Astrocyte (in vitro differentiated cells and primary cell): ENCODE results near the gene NEURL4. TPM values are rescaled to one million over a fixed set of nuclear protein-coding genes. Genes with fewer than 3 reads are reported as not detected.

Experiments used
- DNase-seq: peaks from one replicate; pipeline ENCODE4 v3.0.0-alpha.2; 2010; ENCODE audit warnings: low read depth
- FAIRE-seq: peaks from 2 replicates; lab custom pipeline; 2011; peaks lifted over from hg19 to GRCh38; lab: Jason Lieb, UNC
- H2AFZ ChIP-seq: 2 replicates; pipeline ENCODE4 v1.6.0; 2012; ENCODE audit warnings: low read depth, low read length, inconsistent platforms
- H3K27ac ChIP-seq: 2 replicates; pipeline ENCODE4 v1.5.1; 2011; ENCODE audit warnings: low read depth, low read length, inconsistent platforms
- H3K27me3 ChIP-seq: 2 replicates; pipeline ENCODE4 v1.6.0; 2011; ENCODE audit warnings: low read length, inconsistent platforms; ENCODE audit not compliant: insufficient read depth
- H3K36me3 ChIP-seq: 2 replicates; pipeline ENCODE4 v1.5.1; 2011; ENCODE audit warnings: low read length, inconsistent platforms; ENCODE audit not compliant: insufficient read depth
- H3K4me1 ChIP-seq: 2 replicates; pipeline ENCODE4 v1.5.1; 2011; ENCODE audit warnings: low read length, inconsistent platforms; ENCODE audit not compliant: insufficient read depth
- H3K4me2 ChIP-seq: 2 replicates; pipeline ENCODE4 v1.6.0; 2012; ENCODE audit warnings: low read length, inconsistent platforms
- H3K4me3 ChIP-seq: 2 replicates; pipeline ENCODE4 v1.5.1; 2011; ENCODE audit warnings: low read depth, mild to moderate bottlenecking, low read length, inconsistent platforms; ENCODE audit not compliant: insufficient read depth
- H3K79me2 ChIP-seq: 2 replicates; pipeline ENCODE4 v1.6.0; 2012; ENCODE audit warnings: mild to moderate bottlenecking, low read length, inconsistent platforms; ENCODE audit not compliant: insufficient read depth
- H3K9ac ChIP-seq: 2 replicates; pipeline ENCODE4 v1.6.0; 2012; ENCODE audit warnings: mild to moderate bottlenecking, low read length, inconsistent platforms
- H3K9me3 ChIP-seq: 2 replicates; pipeline ENCODE4 v1.5.1; 2012; ENCODE audit warnings: low read depth, mild to moderate bottlenecking, low read length, inconsistent platforms; ENCODE audit not compliant: insufficient read depth
- H4K20me1 ChIP-seq: 2 replicates; pipeline ENCODE4 v1.6.0; 2012; ENCODE audit warnings: low read length, inconsistent platforms; ENCODE audit not compliant: insufficient read depth
- H3K27ac Mint-ChIP-seq: one replicate; pipeline ENCODE4 v1.8.0; 2021; ENCODE audit warnings: mild to moderate bottlenecking, mixed read lengths; ENCODE audit not compliant: unreplicated experiment
- H3K27me3 Mint-ChIP-seq: one replicate; pipeline ENCODE4 v1.8.0; 2021; ENCODE audit warnings: low read depth, mixed read lengths; ENCODE audit not compliant: unreplicated experiment
- H3K36me3 Mint-ChIP-seq: one replicate; pipeline ENCODE4 v1.8.0; 2021; ENCODE audit warnings: low read depth, mixed read lengths; ENCODE audit not compliant: unreplicated experiment
- H3K4me1 Mint-ChIP-seq: one replicate; pipeline ENCODE4 v1.8.0; 2021; ENCODE audit warnings: low read depth, mixed read lengths; ENCODE audit not compliant: unreplicated experiment
- H3K4me3 Mint-ChIP-seq: one replicate; pipeline ENCODE4 v1.8.0; 2021; ENCODE audit warnings: mild to moderate bottlenecking, moderate library complexity, mixed read lengths; ENCODE audit not compliant: unreplicated experiment
- H3K9me3 Mint-ChIP-seq: one replicate; pipeline ENCODE4 v1.8.0; 2021; ENCODE audit warnings: mild to moderate bottlenecking, mixed read lengths; ENCODE audit not compliant: unreplicated experiment
- CTCF ChIP-seq: IDR thresholded peaks from 2 replicates; pipeline ENCODE4 v1.5.1; 2011; ENCODE audit warnings: low read depth, mild to moderate bottlenecking, inconsistent platforms, low read length, moderate library complexity; ENCODE audit not compliant: insufficient read depth
- EZH2 ChIP-seq: IDR thresholded peaks from 2 replicates; pipeline ENCODE4 v1.6.1; 2012; ENCODE audit warnings: mild to moderate bottlenecking, low read length, inconsistent platforms; ENCODE audit not compliant: insufficient read depth
- total RNA-seq: library from RNA; stranded (reverse); gene quantifications from 2 replicates; pipeline ENCODE4 v1.2.1, GENCODE V29; 2021

The NEURL4 gene
- total RNA-seq, 1 donor from 2014 or later = 32.5 TPM

- Histone ChIP-seq H3K9ac (peak overlapping the region; percentile 59), H3K4me1 (peaks cover 14% of the 10 kb centered on the region), H3K9me3 (no peaks in the 10 kb centered on the region), H3K4me2 (peak overlapping the region; percentile 97), H2AFZ (peak overlapping the region; percentile 90), H3K79me2 (no peaks in the 10 kb centered on the region), H4K20me1 (no peaks in the 10 kb centered on the region), H3K27me3 (peaks cover 16% of the 10 kb centered on the region), H3K36me3 (no peaks in the 10 kb centered on the region), H3K4me3 (peak overlapping the region; percentile 53), H3K27ac (peak overlapping the region; percentile 35)
- DNase-seq (peak; percentile 35), FAIRE-seq (peak; percentile 55)
- Mint-ChIP-seq H3K9me3 (no peaks in the 10 kb centered on the region), H3K4me1 (no peaks in the 10 kb centered on the region), H3K27me3 (peaks cover 35% of the 10 kb centered on the region), H3K4me3 (peak overlapping the region; percentile 78), H3K36me3 (no peaks in the 10 kb centered on the region), H3K27ac (peak overlapping the region; percentile 66)
- TF ChIP-seq CTCF (peak; percentile 91), EZH2 (no peak)
Observed at GRCh38 chr17:7280519-7281073, 48.5 kb downstream of the NEURL4 start.

GRCh38 chr17:7279448-7279847, 49.7 kb downstream of the NEURL4 start:
- peaks cover 12% of the 10 kb centered on the region for H3K27me3 ChIP-seq
- no peak overlapping the region for H2AFZ ChIP-seq
- H3K4me3 Mint-ChIP-seq = no peak overlapping the region
- H3K4me1 Mint-ChIP-seq = no peaks in the 10 kb centered on the region
- FAIRE-seq = no peak
- no peaks in the 10 kb centered on the region for H3K79me2 ChIP-seq
- H3K27ac ChIP-seq = no peak overlapping the region
- H3K36me3 ChIP-seq = no peaks in the 10 kb centered on the region
- H3K4me3 ChIP-seq = no peak overlapping the region
- H3K9me3 Mint-ChIP-seq = no peaks in the 10 kb centered on the region
- no peaks in the 10 kb centered on the region for H3K9me3 ChIP-seq
- DNase-seq = no peak
- H3K36me3 Mint-ChIP-seq = no peaks in the 10 kb centered on the region
- H3K27me3 Mint-ChIP-seq = peaks cover 27% of the 10 kb centered on the region
- no peak overlapping the region for H3K27ac Mint-ChIP-seq
- no peak overlapping the region for H3K4me2 ChIP-seq
- TF ChIP-seq CTCF (no peak), EZH2 (no peak)
- no peak overlapping the region for H3K9ac ChIP-seq
- peaks cover 14% of the 10 kb centered on the region for H3K4me1 ChIP-seq
- H4K20me1 ChIP-seq = no peaks in the 10 kb centered on the region

GRCh38 chr17:7266784-7267183, 62.4 kb downstream of the NEURL4 start:
- FAIRE-seq (no peak), DNase-seq (peak; percentile 4)
- Mint-ChIP-seq H3K27ac (peak overlapping the region; percentile 59), H3K4me3 (no peak overlapping the region), H3K9me3 (peaks cover 3% of the 10 kb centered on the region), H3K27me3 (peaks cover 12% of the 10 kb centered on the region), H3K4me1 (peaks cover 3% of the 10 kb centered on the region), H3K36me3 (no peaks in the 10 kb centered on the region)
- Histone ChIP-seq H3K36me3 (no peaks in the 10 kb centered on the region), H3K9me3 (no peaks in the 10 kb centered on the region), H3K4me2 (no peak overlapping the region), H4K20me1 (no peaks in the 10 kb centered on the region), H3K27ac (no peak overlapping the region), H3K27me3 (peaks cover 13% of the 10 kb centered on the region), H2AFZ (no peak overlapping the region), H3K9ac (no peak overlapping the region), H3K79me2 (no peaks in the 10 kb centered on the region), H3K4me3 (no peak overlapping the region), H3K4me1 (peaks cover 7% of the 10 kb centered on the region)
- TF ChIP-seq EZH2 (no peak), CTCF (no peak)
